ENCODE results near the gene DNAJC11.
A peak's percentile ranks its signal among the peaks of the same experiment; 100 is the strongest.
"Not testable (repeated sequence)": the region's sequence is repeated elsewhere in the genome, so short reads cannot be mapped to it uniquely, and the experiment has no call there.

DNAJC11 gene

DNA sequence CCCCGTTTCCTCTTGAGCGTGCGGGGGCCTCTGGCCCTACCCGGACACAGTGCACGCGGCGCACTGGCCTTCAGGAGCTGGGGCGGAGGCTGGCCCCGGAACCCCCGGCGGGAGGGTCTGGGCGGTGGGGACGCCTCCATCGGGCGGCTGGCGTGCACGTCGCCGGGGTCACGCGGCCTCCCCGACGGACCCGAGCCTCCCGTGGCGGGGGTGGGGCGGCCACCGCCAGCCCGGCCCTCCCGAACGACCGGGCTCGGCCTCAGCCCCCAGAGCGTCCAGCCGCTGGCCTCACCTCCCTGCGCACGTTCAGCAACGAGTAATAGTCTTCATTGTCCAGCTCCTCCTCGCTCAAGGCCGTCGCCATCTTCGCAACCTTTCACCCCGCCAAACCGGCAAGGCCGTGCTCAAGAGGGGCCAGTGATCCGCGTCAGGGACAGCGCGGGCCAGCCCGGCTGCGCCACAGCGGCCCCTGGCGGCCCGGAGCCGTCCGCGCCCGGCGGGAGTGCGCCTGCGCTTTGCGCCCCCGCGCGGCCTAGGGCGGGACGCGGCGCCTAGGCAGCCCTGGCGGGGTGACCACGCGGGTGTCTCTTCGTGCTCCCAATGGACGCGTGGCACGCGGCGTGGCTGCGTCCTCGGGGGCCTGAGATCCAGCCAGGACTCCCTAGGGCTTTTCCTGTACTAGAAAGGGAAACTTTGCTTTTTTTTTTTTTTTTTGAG, at the start of gene DNAJC11:
Gene DNAJC11, minus strand, starts transcription at position 380 of the 717 bp plus-strand sequence. Its CDS starts 16 bp downstream, at position 364.
- Histone ChIP-seq H3K4me3 (ENCODE audit: low read depth in 1 of 2, low read length in 2 of 2) (peak within 1 kb of the TSS; percentile 77 to 95), H3K9me3 (ENCODE audit: low read length) (no peaks in the 10 kb centered on the region), H3K9ac (ENCODE audit: low read length) (peak within 1 kb of the TSS; percentile 69), H3K4me1 (ENCODE audit: insufficient read depth, low read length) (peaks cover 42% of the 10 kb centered on the region), H3K36me3 (ENCODE audit: insufficient read depth, low read length) (no peaks in the 10 kb centered on the region), H3K27me3 (ENCODE audit: control insufficient read depth in 1 of 2, insufficient read depth in 2 of 2, low read length in 2 of 2) (no peaks in the 10 kb centered on the region), H3K27ac (ENCODE audit: low read depth, low read length) (peak within 1 kb of the TSS; percentile 65)

- Histone ChIP-seq H3K36me3 (ENCODE audit: insufficient read depth, low read length) (no peaks in the 10 kb centered on the region), H3K27ac (ENCODE audit: low read depth, low read length) (no peak overlapping the region), H3K27me3 (ENCODE audit: control insufficient read depth in 1 of 2, insufficient read depth in 2 of 2, low read length in 2 of 2) (no peaks in the 10 kb centered on the region), H3K4me1 (ENCODE audit: insufficient read depth, low read length) (no peaks in the 10 kb centered on the region), H3K4me3 (ENCODE audit: low read depth in 1 of 2, low read length in 2 of 2) (no peak overlapping the region), H3K9me3 (ENCODE audit: low read length) (no peaks in the 10 kb centered on the region), H3K9ac (ENCODE audit: low read length) (no peak overlapping the region)
Measured at GRCh38 chr1:6750490-6750889, 48.9 kb upstream of the DNAJC11 start.

- Histone ChIP-seq H3K9ac (ENCODE audit: low read length) (no peak overlapping the region), H3K4me1 (ENCODE audit: insufficient read depth, low read length) (peaks cover 14% of the 10 kb centered on the region), H3K4me3 (ENCODE audit: low read depth in 1 of 2, low read length in 2 of 2) (no peak overlapping the region), H3K36me3 (ENCODE audit: insufficient read depth, low read length) (no peaks in the 10 kb centered on the region), H3K27ac (ENCODE audit: low read depth, low read length) (no peak overlapping the region), H3K9me3 (ENCODE audit: low read length) (no peaks in the 10 kb centered on the region), H3K27me3 (ENCODE audit: control insufficient read depth in 1 of 2, insufficient read depth in 2 of 2, low read length in 2 of 2) (no peaks in the 10 kb centered on the region)
Measured at GRCh38 chr1:6747674-6748073, 46.1 kb upstream of the DNAJC11 start.

DNA sequence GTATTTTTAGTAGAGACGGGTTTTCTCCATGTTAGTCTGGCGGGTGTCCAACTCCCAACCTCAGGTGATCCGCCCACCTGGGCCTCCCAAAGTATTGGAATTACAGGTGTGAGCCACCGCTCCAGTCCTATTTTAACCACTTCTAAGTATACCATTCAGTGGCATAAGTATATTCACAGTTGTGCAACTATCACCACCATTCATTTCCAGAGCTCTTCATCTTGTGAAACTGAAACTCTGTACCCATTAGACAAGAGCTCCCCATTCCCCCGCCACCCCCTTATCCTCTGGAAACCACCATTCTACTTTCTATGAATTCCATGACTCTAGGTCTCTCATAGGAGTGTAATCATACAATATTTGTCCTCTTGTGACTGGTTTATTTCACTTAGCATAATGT, 43.5 kb upstream of the DNAJC11 start:
- Histone ChIP-seq H3K4me3 (ENCODE audit: low read depth in 1 of 2, low read length in 2 of 2) (no peak overlapping the region), H3K27ac (ENCODE audit: low read depth, low read length) (no peak overlapping the region), H3K4me1 (ENCODE audit: insufficient read depth, low read length) (peaks cover 14% of the 10 kb centered on the region), H3K9me3 (ENCODE audit: low read length) (no peaks in the 10 kb centered on the region), H3K36me3 (ENCODE audit: insufficient read depth, low read length) (no peaks in the 10 kb centered on the region), H3K27me3 (ENCODE audit: control insufficient read depth in 1 of 2, insufficient read depth in 2 of 2, low read length in 2 of 2) (no peaks in the 10 kb centered on the region), H3K9ac (ENCODE audit: low read length) (no peak overlapping the region)

DNA sequence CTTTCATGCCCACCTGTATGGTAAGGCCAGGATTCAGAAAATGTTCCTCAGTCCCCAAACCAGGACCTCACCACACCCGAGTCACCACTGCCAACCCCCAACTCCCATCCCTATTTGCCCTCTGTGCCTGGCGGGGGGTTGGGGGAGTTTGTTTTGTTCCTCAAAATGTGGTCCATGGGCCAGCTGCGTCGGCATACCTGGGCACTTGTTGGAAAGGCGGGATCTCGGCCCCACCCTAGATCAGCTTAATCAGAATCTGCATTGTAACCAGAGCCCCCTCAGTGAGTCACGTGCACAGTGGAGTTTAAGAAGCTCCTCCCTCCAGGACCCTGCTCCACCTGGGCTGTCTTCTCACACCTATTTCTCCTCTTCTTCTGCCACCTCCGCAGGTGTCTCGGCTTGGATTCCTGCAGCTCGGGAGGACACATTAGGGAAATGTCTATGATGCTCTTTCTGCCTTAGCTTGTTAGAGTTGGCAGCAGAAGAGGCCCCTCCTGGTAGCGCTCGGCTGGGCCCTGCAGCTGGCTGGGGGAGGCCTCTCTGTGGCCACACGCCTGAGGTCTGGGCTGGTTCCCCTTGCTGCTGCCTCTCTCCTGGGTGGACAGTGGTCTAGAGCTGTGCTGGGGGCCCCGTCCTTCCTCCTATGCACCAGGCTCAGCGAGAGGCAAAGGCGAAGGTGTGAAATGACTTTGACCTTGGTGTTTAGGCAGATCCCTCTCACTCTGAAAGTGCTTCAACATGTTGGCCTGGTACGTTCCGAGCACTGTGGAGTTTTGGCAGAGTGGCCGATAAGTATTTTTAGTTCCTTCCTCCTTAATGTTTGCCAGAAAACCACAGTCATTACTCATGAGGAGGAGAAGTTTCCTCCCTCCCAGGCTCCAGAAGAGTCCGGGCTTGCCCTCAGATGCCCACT, 41.8 kb upstream of the DNAJC11 start:
- H3K4me1 ChIP-seq (ENCODE audit: insufficient read depth, low read length): peaks cover 14% of the 10 kb centered on the region
- peak overlapping the region in 1 of 2 donors; percentile 49 for H3K4me3 ChIP-seq (ENCODE audit: low read depth in 1 of 2, low read length in 2 of 2)
- H3K9ac ChIP-seq (ENCODE audit: low read length): peak overlapping the region; percentile 27
- no peaks in the 10 kb centered on the region for H3K27me3 ChIP-seq (ENCODE audit: control insufficient read depth in 1 of 2, insufficient read depth in 2 of 2, low read length in 2 of 2)
- no peaks in the 10 kb centered on the region for H3K36me3 ChIP-seq (ENCODE audit: insufficient read depth, low read length)
- no peaks in the 10 kb centered on the region for H3K9me3 ChIP-seq (ENCODE audit: low read length)
- H3K27ac ChIP-seq (ENCODE audit: low read depth, low read length): peak overlapping the region; percentile 65

- not testable (repeated sequence) for H3K27ac ChIP-seq (ENCODE audit: low read depth, low read length); H3K9ac ChIP-seq (ENCODE audit: low read length); H3K36me3 ChIP-seq (ENCODE audit: insufficient read depth, low read length); H3K9me3 ChIP-seq (ENCODE audit: low read length); H3K4me3 ChIP-seq (ENCODE audit: low read depth in 1 of 2, low read length in 2 of 2); H3K27me3 ChIP-seq (ENCODE audit: control insufficient read depth in 1 of 2, insufficient read depth in 2 of 2, low read length in 2 of 2)
- peaks cover 14% of the 10 kb centered on the region for H3K4me1 ChIP-seq (ENCODE audit: insufficient read depth, low read length)
Measured at GRCh38 chr1:6742676-6743188, 41.1 kb upstream of the DNAJC11 start.

- Histone ChIP-seq H3K36me3 (ENCODE audit: insufficient read depth, low read length) (no peaks in the 10 kb centered on the region), H3K27ac (ENCODE audit: low read depth, low read length) (no peak overlapping the region), H3K9ac (ENCODE audit: low read length) (no peak overlapping the region), H3K4me1 (ENCODE audit: insufficient read depth, low read length) (peaks cover 14% of the 10 kb centered on the region), H3K27me3 (ENCODE audit: control insufficient read depth in 1 of 2, insufficient read depth in 2 of 2, low read length in 2 of 2) (no peaks in the 10 kb centered on the region), H3K4me3 (ENCODE audit: low read depth in 1 of 2, low read length in 2 of 2) (no peak overlapping the region), H3K9me3 (ENCODE audit: low read length) (no peaks in the 10 kb centered on the region)
Measured at GRCh38 chr1:6738987-6739676, 37.5 kb upstream of the DNAJC11 start.

GRCh38 chr1:6732942-6733341, 31.3 kb upstream of the DNAJC11 start:
- H3K9me3 ChIP-seq (ENCODE audit: low read length): no peaks in the 10 kb centered on the region
- H3K36me3 ChIP-seq (ENCODE audit: insufficient read depth, low read length): no peaks in the 10 kb centered on the region
- no peaks in the 10 kb centered on the region for H3K4me1 ChIP-seq (ENCODE audit: insufficient read depth, low read length)
- no peak overlapping the region for H3K4me3 ChIP-seq (ENCODE audit: low read depth in 1 of 2, low read length in 2 of 2)
- H3K27ac ChIP-seq (ENCODE audit: low read depth, low read length): no peak overlapping the region
- no peaks in the 10 kb centered on the region for H3K27me3 ChIP-seq (ENCODE audit: control insufficient read depth in 1 of 2, insufficient read depth in 2 of 2, low read length in 2 of 2)
- no peak overlapping the region for H3K9ac ChIP-seq (ENCODE audit: low read length)

DNA sequence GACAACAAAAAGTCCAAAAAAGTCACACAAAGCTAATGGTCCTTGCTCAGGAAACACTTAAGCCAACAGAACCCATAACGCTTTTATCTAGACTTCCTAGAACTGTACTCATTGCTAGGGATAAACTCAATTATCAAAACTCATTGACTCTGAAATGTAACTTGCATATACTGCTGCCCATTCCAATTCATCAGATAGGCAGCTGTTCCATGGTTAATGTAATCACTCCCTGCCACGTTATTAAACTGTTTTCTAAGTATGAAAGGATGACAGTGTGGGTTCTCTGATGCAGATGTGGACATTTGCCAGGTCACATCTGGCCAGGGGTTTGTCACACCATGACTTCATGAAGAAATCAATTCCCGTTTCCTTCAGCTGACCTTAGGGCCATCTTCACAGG, 30.3 kb upstream of the DNAJC11 start:
- H3K36me3 ChIP-seq (ENCODE audit: insufficient read depth, low read length): no peaks in the 10 kb centered on the region
- H3K4me3 ChIP-seq (ENCODE audit: low read depth in 1 of 2, low read length in 2 of 2): no peak overlapping the region
- no peaks in the 10 kb centered on the region for H3K4me1 ChIP-seq (ENCODE audit: insufficient read depth, low read length)
- no peaks in the 10 kb centered on the region for H3K27me3 ChIP-seq (ENCODE audit: control insufficient read depth in 1 of 2, insufficient read depth in 2 of 2, low read length in 2 of 2)
- H3K27ac ChIP-seq (ENCODE audit: low read depth, low read length): no peak overlapping the region
- no peak overlapping the region for H3K9ac ChIP-seq (ENCODE audit: low read length)
- H3K9me3 ChIP-seq (ENCODE audit: low read length): no peaks in the 10 kb centered on the region

DNA sequence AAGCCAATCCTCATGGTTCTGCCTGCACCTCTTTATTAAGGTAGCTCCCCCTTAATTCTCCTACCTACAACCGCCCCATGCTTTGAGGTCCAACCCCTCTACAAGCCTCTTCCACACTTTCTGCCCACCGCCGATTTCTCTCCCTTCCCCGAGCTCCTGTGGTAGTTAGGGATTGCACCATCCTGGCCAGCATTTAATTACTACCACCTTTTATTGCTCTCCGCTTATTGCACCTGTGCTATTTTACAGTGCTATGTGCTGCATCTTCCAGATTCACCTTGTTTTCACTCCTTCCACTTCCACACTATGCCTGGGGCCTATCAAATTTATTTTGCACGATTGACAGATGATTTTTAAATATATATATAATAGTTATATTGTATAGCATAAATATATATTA, 29.3 kb upstream of the DNAJC11 start:
- Histone ChIP-seq H3K27ac (ENCODE audit: low read depth, low read length) (no peak overlapping the region), H3K36me3 (ENCODE audit: insufficient read depth, low read length) (no peaks in the 10 kb centered on the region), H3K9me3 (ENCODE audit: low read length) (no peaks in the 10 kb centered on the region), H3K4me3 (ENCODE audit: low read depth in 1 of 2, low read length in 2 of 2) (no peak overlapping the region), H3K4me1 (ENCODE audit: insufficient read depth, low read length) (no peaks in the 10 kb centered on the region), H3K9ac (ENCODE audit: low read length) (no peak overlapping the region), H3K27me3 (ENCODE audit: control insufficient read depth in 1 of 2, insufficient read depth in 2 of 2, low read length in 2 of 2) (no peaks in the 10 kb centered on the region)

DNA sequence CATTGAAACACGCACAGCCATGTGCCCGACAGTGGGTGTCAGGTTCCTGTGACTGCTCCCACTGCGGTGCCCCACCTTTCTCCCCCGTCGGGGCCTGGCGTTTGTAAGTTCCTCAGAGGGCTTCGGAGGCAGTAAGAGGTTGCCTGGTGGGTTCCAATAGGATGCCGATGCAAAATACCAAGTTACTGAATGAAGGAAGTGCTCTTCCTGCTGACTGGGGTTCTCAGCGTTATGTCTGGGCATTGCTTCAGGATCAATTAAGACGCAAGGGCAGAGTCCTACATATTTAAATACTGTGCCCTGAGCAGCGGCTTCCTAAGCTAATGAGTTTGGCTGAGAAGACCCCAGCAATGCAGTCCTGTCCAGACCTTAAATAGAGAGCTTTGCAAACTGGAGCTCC, 28.9 kb upstream of the DNAJC11 start:
- no peaks in the 10 kb centered on the region for H3K4me1 ChIP-seq (ENCODE audit: insufficient read depth, low read length)
- H3K27me3 ChIP-seq (ENCODE audit: control insufficient read depth in 1 of 2, insufficient read depth in 2 of 2, low read length in 2 of 2): no peaks in the 10 kb centered on the region
- no peak overlapping the region for H3K27ac ChIP-seq (ENCODE audit: low read depth, low read length)
- H3K9ac ChIP-seq (ENCODE audit: low read length): no peak overlapping the region
- H3K36me3 ChIP-seq (ENCODE audit: insufficient read depth, low read length): no peaks in the 10 kb centered on the region
- no peak overlapping the region for H3K4me3 ChIP-seq (ENCODE audit: low read depth in 1 of 2, low read length in 2 of 2)
- no peaks in the 10 kb centered on the region for H3K9me3 ChIP-seq (ENCODE audit: low read length)

All from muscle layer of colon (tissue), 2 donors.